OCI-LY3 (cell line): Measurements from ENCODE around the gene RNF225.
A peak's percentile ranks its signal among the peaks of the same experiment; 100 is the strongest.

Source experiments
- H2AFZ ChIP-seq: fragments of 200-600, 300-600 bp; shearing (Covaris generic); 2 replicates; pipeline ENCODE4 v1.6.0; 2014; ENCODE audit warnings: antibody characterized with exemption, low read depth, low read length
- H3K27ac ChIP-seq: fragments of 200-600, 300-600 bp; sonication (generic); 2 replicates; pipeline ENCODE4 v1.5.1; 2014; ENCODE audit warnings: mild to moderate bottlenecking, low read length, moderate library complexity, mixed read lengths
- H3K27me3 ChIP-seq: fragments of 200-600, 300-600 bp; sonication (generic); 2 replicates; pipeline ENCODE4 v1.6.1; 2014; ENCODE audit warnings: low read depth, low read length, mixed read lengths
- H3K36me3 ChIP-seq: fragments of 200-600, 300-600 bp; sonication (generic); replicated peaks from 2 replicates; pipeline ENCODE3; 2014; ENCODE audit warnings: low read depth, low read length, mixed read lengths
- H3K4me1 ChIP-seq: fragments of 300-600, 200-600 bp; sonication (generic); 2 replicates; pipeline ENCODE4 v1.6.1; 2014; ENCODE audit warnings: low read length, mixed read lengths
- H3K4me2 ChIP-seq: fragments of 200-600, 300-600 bp; sonication (generic); 2 replicates; pipeline ENCODE4 v1.6.1; 2014; ENCODE audit warnings: low read length, mixed read lengths
- H3K4me3 ChIP-seq: fragments of 300-600, 200-600 bp; sonication (generic); 2 replicates; pipeline ENCODE4 v1.5.1; 2014; ENCODE audit warnings: antibody characterized with exemption, mild to moderate bottlenecking, low read length, moderate library complexity
- H3K79me2 ChIP-seq: fragments of 300-600, 200-600 bp; shearing (Covaris generic); 2 replicates; pipeline ENCODE4 v1.6.1; 2014; ENCODE audit warnings: mild to moderate bottlenecking, low read length, mixed read lengths
- H3K9ac ChIP-seq: fragments of 300-600, 200-600 bp; shearing (Covaris generic); 2 replicates; pipeline ENCODE4 v1.6.0; 2014; ENCODE audit warnings: mild to moderate bottlenecking, low read length, moderate library complexity
- H3K9me3 ChIP-seq: fragments of 200-600, 300-600 bp; shearing (Covaris generic); 2 replicates; pipeline ENCODE4 v1.6.1; 2014; ENCODE audit warnings: low read length, mixed read lengths; ENCODE audit not compliant: insufficient read depth
- H4K20me1 ChIP-seq: fragments of 200-600, 300-600 bp; sonication (generic); 2 replicates; pipeline ENCODE4 v1.6.1; 2016; ENCODE audit warnings: low read length, mixed read lengths; ENCODE audit not compliant: insufficient read depth
- CTCF ChIP-seq: fragments of 200-600, 300-600 bp; sonication (generic); IDR thresholded peaks from 2 replicates; pipeline ENCODE4 v1.5.1; 2014; ENCODE audit warnings: antibody characterized with exemption, low read length, low read depth
- EZH2phosphoT487 ChIP-seq: fragments of 200-600 bp; shearing (Covaris generic); IDR thresholded peaks from 2 replicates; pipeline ENCODE4 v1.6.1; 2018; ENCODE audit warnings: antibody characterized with exemption, mixed run types, low read depth

The RNF225 gene

GRCh38 chr19:58385313-58385890, 10.1 kb upstream of the RNF225 start:
- H3K4me1 ChIP-seq = peaks cover 32% of the 10 kb centered on the region
- peak overlapping the region; percentile 95 for H3K9ac ChIP-seq
- H4K20me1 ChIP-seq = peaks cover 19% of the 10 kb centered on the region
- H3K27ac ChIP-seq = peak overlapping the region; percentile 90
- H3K4me3 ChIP-seq = peak overlapping the region; percentile 86
- H3K9me3 ChIP-seq = no peaks in the 10 kb centered on the region
- peaks cover 18% of the 10 kb centered on the region for H3K36me3 ChIP-seq
- TF ChIP-seq EZH2phosphoT487 (no peak), CTCF (no peak)
- peaks cover 61% of the 10 kb centered on the region for H3K79me2 ChIP-seq
- peak overlapping the region; percentile 94 for H3K4me2 ChIP-seq
- no peak overlapping the region for H2AFZ ChIP-seq
- H3K27me3 ChIP-seq = no peaks in the 10 kb centered on the region

- no peak overlapping the region for H2AFZ ChIP-seq
- peaks cover 24% of the 10 kb centered on the region for H3K36me3 ChIP-seq
- peaks cover 67% of the 10 kb centered on the region for H3K79me2 ChIP-seq
- peaks cover 32% of the 10 kb centered on the region for H3K4me1 ChIP-seq
- H3K27ac ChIP-seq = peak overlapping the region; percentile 90
- no peaks in the 10 kb centered on the region for H3K27me3 ChIP-seq
- H4K20me1 ChIP-seq = peaks cover 25% of the 10 kb centered on the region
- no peaks in the 10 kb centered on the region for H3K9me3 ChIP-seq
- peak overlapping the region; percentile 94 for H3K4me2 ChIP-seq
- H3K9ac ChIP-seq = peak overlapping the region; percentile 95
- H3K4me3 ChIP-seq = peak overlapping the region; percentile 86
- TF ChIP-seq CTCF (no peak), EZH2phosphoT487 (no peak)
Measured at GRCh38 chr19:58385891-58386575, 9.4 kb upstream of the RNF225 start.

GRCh38 chr19:58386576-58387337, 8.7 kb upstream of the RNF225 start, which contains the start of gene RPS5:
Gene RPS5 (plus strand): TSS chr19:58387269. CDS start chr19:58388138, 869 bp downstream.
- peaks cover 74% of the 10 kb centered on the region for H3K79me2 ChIP-seq
- peak within 1 kb of the TSS; percentile 94 for H3K4me2 ChIP-seq
- H4K20me1 ChIP-seq = peaks cover 26% of the 10 kb centered on the region
- H3K27me3 ChIP-seq = no peaks in the 10 kb centered on the region
- peak within 1 kb of the TSS; percentile 95 for H3K9ac ChIP-seq
- H3K9me3 ChIP-seq = no peaks in the 10 kb centered on the region
- TF ChIP-seq CTCF = no peak
- TF ChIP-seq EZH2phosphoT487 = no peak
- no peak within 1 kb of the TSS for H2AFZ ChIP-seq
- peak within 1 kb of the TSS; percentile 90 for H3K27ac ChIP-seq
- peaks cover 32% of the 10 kb centered on the region for H3K4me1 ChIP-seq
- H3K36me3 ChIP-seq = peaks cover 25% of the 10 kb centered on the region
- peak within 1 kb of the TSS; percentile 86 for H3K4me3 ChIP-seq
